CD4-positive, alpha-beta T cell treated with Interleukin-21 for 1 hour (primary cell): ENCODE results near the gene IPO13.
A peak's percentile ranks its signal among the peaks of the same experiment; 100 is the strongest.

Source experiments
- DNase-seq: peaks from one replicate; pipeline ENCODE4 v3.0.0-alpha.2; 2020

IPO13 gene

DNA sequence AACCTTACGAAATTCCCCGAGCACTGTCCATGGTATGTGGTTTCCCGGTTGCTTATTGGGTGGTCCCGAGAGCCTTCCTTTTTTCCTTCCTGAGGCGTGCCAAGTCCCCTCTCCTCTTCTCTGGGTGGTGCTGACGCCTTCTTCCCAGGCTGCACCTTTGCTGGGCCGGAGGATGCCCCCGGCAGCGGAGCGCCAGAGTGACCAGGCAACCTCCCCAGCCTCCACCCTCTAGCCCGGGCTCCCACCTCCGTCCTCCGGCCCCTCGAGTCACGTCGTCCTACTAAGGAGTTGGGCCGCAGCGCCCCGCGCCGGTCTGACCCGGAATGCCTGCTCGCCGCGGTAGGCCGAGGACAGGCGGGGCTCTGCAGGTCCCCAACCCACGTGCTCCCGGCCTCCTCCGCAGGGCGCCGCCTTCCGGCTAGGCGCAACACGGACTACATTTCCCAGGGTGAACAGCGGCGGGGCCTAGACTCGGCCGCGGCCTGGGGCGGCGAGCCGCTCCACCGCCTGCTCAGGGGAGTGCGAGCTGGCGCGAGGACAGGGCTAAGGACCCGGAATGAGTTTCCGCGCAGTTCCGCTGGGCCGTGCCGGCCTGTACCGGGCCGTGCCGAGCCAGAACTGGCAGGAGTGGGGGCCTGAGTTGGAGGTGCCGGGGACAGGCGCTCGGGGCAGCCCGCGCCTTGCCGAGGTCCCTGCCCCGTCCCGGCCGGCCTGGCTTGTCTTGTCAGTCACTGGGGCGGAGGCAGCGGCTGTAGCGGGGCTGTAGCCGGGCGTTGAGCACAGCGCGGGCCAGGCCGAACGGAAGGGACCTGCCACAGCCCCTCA is at the start of gene IPO13:
IPO13 (plus strand) TSS at position 715 of the 825 bp plus-strand sequence. CDS start 651 bp downstream, outside the sequence.
- peak; percentile 96 for DNase-seq

- no peak for DNase-seq
Observed at GRCh38 chr1:43898981-43899380, 47.8 kb upstream of the IPO13 start.

DNA sequence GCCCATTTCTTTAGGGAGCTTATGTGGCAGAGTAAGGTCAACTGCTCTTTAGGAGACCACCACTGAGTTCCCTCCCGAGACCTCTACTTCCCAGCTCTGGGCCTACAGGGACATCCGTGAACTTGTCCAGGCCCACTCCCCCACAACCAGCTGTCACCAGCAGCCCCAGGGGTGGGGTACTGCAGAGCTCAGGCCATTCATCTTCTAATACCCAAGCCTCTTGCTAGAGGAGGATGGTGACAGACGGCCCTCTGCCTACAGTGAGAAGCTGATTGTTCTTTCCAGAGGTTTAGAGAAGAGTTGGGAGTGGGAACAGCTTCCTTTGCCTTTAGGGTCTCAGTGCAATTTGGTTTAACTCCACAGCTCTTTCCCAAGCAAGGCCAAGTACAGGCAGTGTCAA is 46.4 kb upstream of the IPO13 start:
- DNase-seq, result no peak

DNA sequence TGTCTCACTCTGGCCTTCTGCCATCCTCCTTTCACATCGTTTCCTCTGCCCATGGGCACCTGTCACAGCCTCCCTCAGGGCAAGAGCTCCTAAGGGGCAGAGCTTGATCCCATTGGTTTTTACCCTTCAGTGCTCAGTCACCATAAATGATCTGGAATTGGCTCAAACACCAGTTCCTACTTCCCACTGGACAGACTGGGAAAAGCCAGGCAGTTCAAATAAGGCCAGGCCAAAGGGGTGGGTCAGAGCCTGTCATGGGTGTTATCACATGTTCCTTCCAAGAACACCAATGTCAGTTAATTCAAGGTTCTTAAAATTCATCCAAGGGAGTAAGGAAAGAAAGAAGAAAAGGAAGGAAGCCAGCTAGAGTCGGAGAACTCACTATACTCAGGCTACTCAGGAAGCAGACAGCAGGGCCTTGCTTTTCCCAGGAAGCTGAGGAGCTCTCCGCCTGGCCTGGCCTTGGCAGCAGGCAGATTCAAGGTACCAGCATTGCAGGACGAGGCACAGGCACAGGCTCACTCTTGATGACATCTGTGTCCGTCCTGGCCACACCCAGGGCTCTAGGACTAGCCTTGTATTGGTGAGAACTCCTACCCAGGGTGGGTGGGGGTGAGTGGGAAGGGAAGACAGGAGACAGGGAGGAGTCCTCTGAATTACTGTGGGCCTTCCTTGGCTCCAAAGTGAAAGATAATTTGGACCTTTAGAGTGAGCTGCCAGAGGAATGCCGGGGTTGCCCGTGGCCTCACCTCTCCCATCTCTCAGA is 45.4 kb upstream of the IPO13 start:
- no peak for DNase-seq

GRCh38 chr1:43902058-43902831 is 44.5 kb upstream of the IPO13 start:
- DNase-seq, result no peak

GRCh38 chr1:43904660-43905551 is 41.8 kb upstream of the IPO13 start:
- DNase-seq, result no peak

GRCh38 chr1:43908226-43908625 is 38.5 kb upstream of the IPO13 start:
- no peak for DNase-seq

DNA sequence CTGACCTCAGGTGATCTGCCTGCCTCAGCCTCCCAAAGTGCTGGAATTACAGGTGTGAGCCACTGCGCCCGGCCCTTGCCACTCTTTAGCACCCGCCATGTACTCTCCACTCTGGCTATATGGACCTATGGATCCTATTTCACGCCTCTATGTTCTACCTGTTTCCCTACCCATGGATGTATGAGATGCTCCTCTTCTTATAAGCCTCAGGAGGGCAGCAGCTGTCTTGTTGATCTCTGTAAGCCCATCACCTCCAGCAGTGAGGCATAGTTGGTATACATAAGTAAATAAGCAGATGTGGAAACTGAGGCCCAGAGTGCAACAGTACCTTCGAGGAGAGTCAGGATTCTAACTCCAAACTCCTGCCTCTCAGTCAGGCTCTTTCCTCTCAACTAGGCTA is 37.9 kb upstream of the IPO13 start:
- no peak for DNase-seq

DNA sequence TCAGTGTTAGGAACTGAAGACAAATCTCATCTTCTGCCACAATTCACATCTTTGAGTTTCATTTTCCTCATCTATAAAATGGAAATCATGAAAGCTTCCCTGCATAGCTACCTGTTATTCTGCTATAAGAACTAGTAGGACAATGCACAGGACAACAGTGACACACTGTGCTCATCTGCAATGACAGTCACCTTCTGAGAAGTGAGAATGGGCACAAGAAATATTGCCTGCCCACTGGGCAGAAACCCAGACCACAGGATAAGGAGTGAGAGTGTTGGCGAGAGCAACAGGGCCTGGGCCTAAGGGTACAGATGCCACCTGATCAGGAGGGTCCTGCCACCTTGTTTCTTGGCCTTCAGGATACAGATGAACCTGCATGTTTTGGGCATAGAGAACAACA is 36.4 kb upstream of the IPO13 start:
- DNase-seq, result no peak

GRCh38 chr1:43912607-43913006 is 34.1 kb upstream of the IPO13 start:
- DNase-seq, result no peak

GRCh38 chr1:43913051-43913501 is 33.7 kb upstream of the IPO13 start:
- no peak for DNase-seq

GRCh38 chr1:43913666-43914360 is 32.9 kb upstream of the IPO13 start:
- no peak for DNase-seq

DNA sequence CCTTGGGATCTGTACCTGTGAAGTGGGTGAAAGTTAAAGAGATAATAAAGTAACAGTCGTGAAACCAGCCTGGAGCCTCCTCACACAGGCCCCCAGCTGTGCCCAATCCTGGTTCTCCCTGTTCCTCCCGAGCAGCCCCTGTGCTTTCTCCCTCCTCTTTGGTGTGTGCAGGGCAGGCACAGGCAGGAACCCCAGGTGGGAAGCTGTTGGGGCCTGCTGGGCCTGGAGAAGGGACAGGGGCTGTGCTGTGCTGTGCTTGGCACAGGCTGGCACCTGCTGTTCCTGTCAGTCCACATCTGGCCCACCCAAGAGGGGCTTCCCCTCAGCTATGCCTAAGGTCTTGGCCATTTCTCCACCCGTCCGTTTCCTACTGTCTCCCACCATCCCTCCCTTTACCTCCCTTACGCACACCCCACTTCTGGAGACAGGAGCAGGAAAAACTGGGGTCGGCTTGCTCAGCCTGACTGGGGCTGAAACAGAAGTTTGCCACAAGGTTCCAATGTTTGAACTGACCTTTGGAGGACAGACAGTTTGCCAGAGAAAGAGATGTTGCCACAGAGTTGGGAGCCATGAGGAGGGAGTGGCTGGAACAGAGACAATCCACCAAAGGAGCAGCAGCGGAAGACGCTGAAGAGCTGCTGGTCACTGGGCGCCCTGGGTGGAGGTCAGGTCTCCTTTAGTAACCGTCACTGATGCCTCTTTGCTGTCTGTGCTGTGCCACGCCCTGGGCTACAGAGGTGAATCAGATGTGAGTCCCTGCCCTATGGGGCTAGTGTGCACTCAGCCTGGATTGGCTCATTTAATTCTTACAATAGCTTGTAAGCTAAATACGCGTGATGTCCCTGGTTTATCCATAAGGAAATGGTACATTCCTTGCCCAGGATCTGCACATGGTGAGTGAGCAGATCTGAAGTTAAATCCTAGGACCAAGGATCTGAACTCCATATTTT is 31.9 kb upstream of the IPO13 start:
- DNase-seq, result no peak

DNA sequence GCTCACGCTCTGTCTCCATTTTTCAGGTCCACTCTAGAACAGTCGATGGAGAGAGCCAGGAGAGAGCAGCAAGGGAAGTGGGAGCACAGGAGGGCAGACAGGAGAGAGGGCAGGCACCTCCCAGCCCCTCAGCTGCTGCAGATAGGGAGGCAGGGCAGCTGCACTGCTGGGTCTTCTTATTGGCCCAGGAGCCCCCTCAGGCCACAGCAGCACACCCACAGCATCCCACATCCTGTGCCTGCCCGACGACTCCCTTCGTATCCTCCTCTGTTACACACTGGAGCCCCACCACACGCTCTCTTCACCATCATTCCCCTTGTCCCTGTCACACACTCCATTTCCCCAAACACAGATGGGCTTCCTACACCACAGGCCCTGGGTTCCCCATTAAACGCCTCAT is 26.8 kb upstream of the IPO13 start:
- DNase-seq, result no peak

- DNase-seq, result no peak
Observed at GRCh38 chr1:43921022-43921421, 25.7 kb upstream of the IPO13 start.

GRCh38 chr1:43924516-43924915 is 22.2 kb upstream of the IPO13 start:
- no peak for DNase-seq

GRCh38 chr1:43925846-43926245 is 20.9 kb upstream of the IPO13 start:
- DNase-seq, result no peak

GRCh38 chr1:43930168-43930948 is 16.4 kb upstream of the IPO13 start:
- no peak for DNase-seq

GRCh38 chr1:43930949-43931275 is 15.8 kb upstream of the IPO13 start:
- DNase-seq, result no peak
